ENCODE data around the gene WRNIP1.

GRCh38 chr6:2804516-2804915 lies 39.3 kb downstream of the WRNIP1 start:
- TF ChIP-seq EZH2phosphoT487 (conservative IDR thresholded peaks at IDR 0.05; ENCODE audit: low read length) (no peak), CTCF (IDR thresholded peaks at IDR 0.05; ENCODE audit: insufficient read depth, low read length, poor library complexity, severe bottlenecking) (no peak)
